Mucosa of stomach (tissue), 1 donor: ENCODE measurements around the gene MGMT.

Experiments used
- H3K27me3 ChIP-seq: one replicate; pipeline ENCODE4 v1.7.0; 2013; ENCODE audit warnings: mild to moderate bottlenecking, low read length; ENCODE audit not compliant: control insufficient read depth, insufficient read depth
- H3K36me3 ChIP-seq: one replicate; pipeline ENCODE4 v1.7.0; 2013; ENCODE audit warnings: low read length; ENCODE audit not compliant: control insufficient read depth, insufficient read depth
- H3K4me1 ChIP-seq: one replicate; pipeline ENCODE4 v1.7.0; 2013; ENCODE audit warnings: mild to moderate bottlenecking, low read length; ENCODE audit not compliant: control insufficient read depth, insufficient read depth
- H3K4me3 ChIP-seq: one replicate; pipeline ENCODE4 v1.7.0; 2013; ENCODE audit warnings: low read length
- H3K9ac ChIP-seq: one replicate; pipeline ENCODE4 v1.7.0; 2013; ENCODE audit warnings: mild to moderate bottlenecking, low read length, moderate library complexity
- H3K9me3 ChIP-seq: one replicate; pipeline ENCODE4 v1.7.0; 2013; ENCODE audit warnings: mild to moderate bottlenecking, low read length, moderate library complexity; ENCODE audit not compliant: control insufficient read depth
- donor health status: Pancreatic carcinoma.

Gene MGMT

GRCh38 chr10:129564923-129565322 lies 97.9 kb downstream of the MGMT start:
- Histone ChIP-seq H3K9ac (no peak overlapping the region), H3K4me3 (no peak overlapping the region), H3K4me1 (no peaks in the 10 kb centered on the region), H3K9me3 (no peaks in the 10 kb centered on the region), H3K36me3 (no peaks in the 10 kb centered on the region), H3K27me3 (no peaks in the 10 kb centered on the region)

GRCh38 chr10:129568583-129569344 lies 101.7 kb downstream of the MGMT start:
- H3K27me3 ChIP-seq: no peaks in the 10 kb centered on the region
- no peaks in the 10 kb centered on the region for H3K9me3 ChIP-seq
- H3K9ac ChIP-seq: no peak overlapping the region

GRCh38 chr10:129570185-129570584 lies 103.1 kb downstream of the MGMT start:
- Histone ChIP-seq H3K9ac (no peak overlapping the region), H3K36me3 (no peaks in the 10 kb centered on the region), H3K4me1 (no peaks in the 10 kb centered on the region), H3K9me3 (no peaks in the 10 kb centered on the region), H3K4me3 (no peak overlapping the region), H3K27me3 (no peaks in the 10 kb centered on the region)

More at GRCh38 chr10:129568583-129569344, 101.7 kb downstream of the MGMT start:
- H3K36me3 ChIP-seq: no peaks in the 10 kb centered on the region
- no peaks in the 10 kb centered on the region for H3K4me1 ChIP-seq
- H3K4me3 ChIP-seq: no peak overlapping the region

GRCh38 chr10:129579228-129579627 lies 112.2 kb downstream of the MGMT start:
- Histone ChIP-seq H3K27me3 (no peaks in the 10 kb centered on the region), H3K36me3 (no peaks in the 10 kb centered on the region), H3K4me3 (no peak overlapping the region), H3K9me3 (no peaks in the 10 kb centered on the region), H3K4me1 (no peaks in the 10 kb centered on the region), H3K9ac (no peak overlapping the region)

GRCh38 chr10:129580010-129580409 lies 113.0 kb downstream of the MGMT start:
- no peaks in the 10 kb centered on the region for H3K4me1 ChIP-seq

GRCh38 chr10:129580901-129581300 lies 113.9 kb downstream of the MGMT start:
- H3K4me3 ChIP-seq: no peak overlapping the region
- no peaks in the 10 kb centered on the region for H3K36me3 ChIP-seq
- no peaks in the 10 kb centered on the region for H3K27me3 ChIP-seq
- H3K9ac ChIP-seq: no peak overlapping the region
- no peaks in the 10 kb centered on the region for H3K9me3 ChIP-seq
- H3K4me1 ChIP-seq: no peaks in the 10 kb centered on the region

More at GRCh38 chr10:129580010-129580409, 113.0 kb downstream of the MGMT start:
- H3K9ac ChIP-seq: no peak overlapping the region
- no peaks in the 10 kb centered on the region for H3K36me3 ChIP-seq
- no peaks in the 10 kb centered on the region for H3K27me3 ChIP-seq
- H3K4me3 ChIP-seq: no peak overlapping the region
- H3K9me3 ChIP-seq: no peaks in the 10 kb centered on the region

GRCh38 chr10:129581827-129582411 lies 114.9 kb downstream of the MGMT start:
- Histone ChIP-seq H3K9me3 (no peaks in the 10 kb centered on the region), H3K4me3 (no peak overlapping the region), H3K9ac (no peak overlapping the region), H3K4me1 (no peaks in the 10 kb centered on the region), H3K36me3 (no peaks in the 10 kb centered on the region), H3K27me3 (no peaks in the 10 kb centered on the region)

- Histone ChIP-seq H3K4me3 (no peak overlapping the region), H3K36me3 (no peaks in the 10 kb centered on the region), H3K27me3 (no peaks in the 10 kb centered on the region), H3K9me3 (no peaks in the 10 kb centered on the region), H3K9ac (no peak overlapping the region), H3K4me1 (no peaks in the 10 kb centered on the region)
Observed at GRCh38 chr10:129583831-129584230, 116.8 kb downstream of the MGMT start.

- no peaks in the 10 kb centered on the region for H3K9me3 ChIP-seq
- no peaks in the 10 kb centered on the region for H3K27me3 ChIP-seq
- no peak overlapping the region for H3K4me3 ChIP-seq
- no peaks in the 10 kb centered on the region for H3K4me1 ChIP-seq
- no peak overlapping the region for H3K9ac ChIP-seq
- no peaks in the 10 kb centered on the region for H3K36me3 ChIP-seq
Observed at GRCh38 chr10:129586898-129587443, 119.9 kb downstream of the MGMT start.

GRCh38 chr10:129589546-129589945 lies 122.5 kb downstream of the MGMT start:
- Histone ChIP-seq H3K27me3 (no peaks in the 10 kb centered on the region), H3K9me3 (no peaks in the 10 kb centered on the region), H3K36me3 (no peaks in the 10 kb centered on the region), H3K4me3 (no peak overlapping the region), H3K4me1 (no peaks in the 10 kb centered on the region), H3K9ac (no peak overlapping the region)

GRCh38 chr10:129593953-129594352 lies 126.9 kb downstream of the MGMT start:
- Histone ChIP-seq H3K4me3 (no peak overlapping the region), H3K9ac (no peak overlapping the region), H3K9me3 (no peaks in the 10 kb centered on the region), H3K36me3 (no peaks in the 10 kb centered on the region), H3K27me3 (no peaks in the 10 kb centered on the region), H3K4me1 (no peaks in the 10 kb centered on the region)

GRCh38 chr10:129594811-129595210 lies 127.8 kb downstream of the MGMT start:
- H3K36me3 ChIP-seq: no peaks in the 10 kb centered on the region
- H3K4me3 ChIP-seq: no peak overlapping the region
- no peak overlapping the region for H3K9ac ChIP-seq
- H3K9me3 ChIP-seq: no peaks in the 10 kb centered on the region
- no peaks in the 10 kb centered on the region for H3K4me1 ChIP-seq
- no peaks in the 10 kb centered on the region for H3K27me3 ChIP-seq
